Stimulated activated CD8-positive, alpha-beta memory T cell treated with anti-CD3 and anti-CD28 coated beads, Interleukin-4, amount 100 ng/mL, for 24 hours (primary cell): Measurements from ENCODE around the gene EEF2.
"Not testable (repeated sequence)": the region's sequence is repeated elsewhere in the genome, so short reads cannot be mapped to it uniquely, and the experiment has no call there.

Experiments
- DNase-seq: peaks from one replicate; pipeline ENCODE4 v3.0.0-alpha.2; 2020; ENCODE audit warnings: low read depth

EEF2 gene

GRCh38 chr19:3944018-3944721, 41.1 kb downstream of the EEF2 start:
- DNase-seq: no peak

GRCh38 chr19:3942790-3943409, 42.4 kb downstream of the EEF2 start:
- no peak for DNase-seq

- not testable (repeated sequence) for DNase-seq
Observed at GRCh38 chr19:3938300-3938950, 46.8 kb downstream of the EEF2 start.

- DNase-seq: no peak
Observed at GRCh38 chr19:3936506-3937442, 48.5 kb downstream of the EEF2 start.

- no peak for DNase-seq
Observed at GRCh38 chr19:3932931-3933810, 52.1 kb downstream of the EEF2 start, which contains the start of gene NMRK2. Gene NMRK2, plus strand, starts transcription at chr19:3933069. Its CDS starts 603 bp downstream, at chr19:3933672.

GRCh38 chr19:3931041-3931440, 54.2 kb downstream of the EEF2 start:
- no peak for DNase-seq
